ENCODE data around the gene RPS6KA2.

DNA sequence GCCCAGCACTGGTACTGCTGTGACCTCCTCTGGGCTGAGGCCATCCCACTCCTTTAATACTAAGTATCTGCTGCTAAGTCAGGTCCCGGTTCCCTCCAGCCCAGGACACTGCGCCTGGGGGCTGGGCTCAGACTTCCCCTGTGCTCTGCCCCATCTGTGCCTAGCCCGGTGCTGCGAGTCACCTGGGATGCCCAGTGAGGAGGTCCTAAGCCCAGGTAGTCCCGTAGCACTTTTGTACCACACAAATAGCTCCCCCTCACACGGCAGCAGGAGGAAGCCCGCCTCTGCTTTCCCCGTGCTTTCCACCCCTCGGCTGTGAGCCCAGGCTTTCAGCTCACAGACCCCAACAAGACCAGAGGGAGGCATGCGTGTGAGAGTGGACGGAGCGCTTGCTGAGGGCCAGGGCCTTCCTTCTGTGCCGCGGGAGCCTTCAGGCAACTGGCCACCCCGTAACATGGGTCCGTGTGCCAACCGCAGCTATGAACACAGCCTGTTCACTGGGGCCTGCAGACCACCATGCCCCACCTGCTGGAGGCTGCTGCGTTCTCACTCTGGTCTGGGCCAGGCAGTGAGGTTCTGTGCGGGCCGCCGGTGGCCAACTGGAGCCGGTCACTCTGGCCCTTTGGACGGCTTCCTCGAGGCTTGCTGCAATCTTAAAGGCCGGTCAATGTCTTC is 164.5 kb downstream of the RPS6KA2 start:
- TF ChIP-seq POLR2A (IDR thresholded peaks at IDR 0.05): no peak
- TF ChIP-seq, protein P1, sequence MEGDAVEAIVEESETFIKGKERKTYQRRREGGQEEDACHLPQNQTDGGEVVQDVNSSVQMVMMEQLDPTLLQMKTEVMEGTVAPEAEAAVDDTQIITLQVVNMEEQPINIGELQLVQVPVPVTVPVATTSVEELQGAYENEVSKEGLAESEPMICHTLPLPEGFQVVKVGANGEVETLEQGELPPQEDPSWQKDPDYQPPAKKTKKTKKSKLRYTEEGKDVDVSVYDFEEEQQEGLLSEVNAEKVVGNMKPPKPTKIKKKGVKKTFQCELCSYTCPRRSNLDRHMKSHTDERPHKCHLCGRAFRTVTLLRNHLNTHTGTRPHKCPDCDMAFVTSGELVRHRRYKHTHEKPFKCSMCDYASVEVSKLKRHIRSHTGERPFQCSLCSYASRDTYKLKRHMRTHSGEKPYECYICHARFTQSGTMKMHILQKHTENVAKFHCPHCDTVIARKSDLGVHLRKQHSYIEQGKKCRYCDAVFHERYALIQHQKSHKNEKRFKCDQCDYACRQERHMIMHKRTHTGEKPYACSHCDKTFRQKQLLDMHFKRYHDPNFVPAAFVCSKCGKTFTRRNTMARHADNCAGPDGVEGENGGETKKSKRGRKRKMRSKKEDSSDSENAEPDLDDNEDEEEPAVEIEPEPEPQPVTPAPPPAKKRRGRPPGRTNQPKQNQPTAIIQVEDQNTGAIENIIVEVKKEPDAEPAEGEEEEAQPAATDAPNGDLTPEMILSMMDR (IDR thresholded peaks at IDR 0.05): no peak

All from testis (tissue), 2 donors.